GM19463 (cell line): ENCODE data around the gene SLCO1A2.
"Not testable (repeated sequence)": the region's sequence is repeated elsewhere in the genome, so short reads cannot be mapped to it uniquely, and the experiment has no call there.

Source experiments
- ATAC-seq: cut with Tn5 transposase; IDR thresholded peaks from one replicate; pipeline ENCODE4 v1.9.1; 2021; ENCODE audit warnings: mild to moderate bottlenecking, moderate library complexity; ENCODE audit not compliant: unreplicated experiment

The SLCO1A2 gene

GRCh38 chr12:21334771-21335325 lies at the start of gene SLCO1A2:
TSS of gene SLCO1A2 (minus strand) at chr12:21334917. CDS start at chr12:21334647, 270 bp downstream.
- no peak for ATAC-seq

GRCh38 chr12:21384261-21384660 lies 49.5 kb upstream of the SLCO1A2 start:
- ATAC-seq: no peak

- ATAC-seq: not testable (repeated sequence)
These were observed 46.6 kb upstream of the SLCO1A2 start for GRCh38 chr12:21381320-21381719.

GRCh38 chr12:21379218-21379617 lies 44.5 kb upstream of the SLCO1A2 start:
- no peak for ATAC-seq

- ATAC-seq: no peak
These were observed 37.9 kb upstream of the SLCO1A2 start, which contains the start of gene IAPP for GRCh38 chr12:21372602-21373001. TSS of gene IAPP (plus strand) at chr12:21372902. CDS start at chr12:21373352, 450 bp downstream.

GRCh38 chr12:21370845-21371449 lies 36.2 kb upstream of the SLCO1A2 start:
- no peak for ATAC-seq

- no peak for ATAC-seq
These were observed 34.6 kb upstream of the SLCO1A2 start for GRCh38 chr12:21369141-21369980.

GRCh38 chr12:21360632-21361031 lies 25.9 kb upstream of the SLCO1A2 start:
- not testable (repeated sequence) for ATAC-seq

- ATAC-seq: no peak
These were observed 19.9 kb upstream of the SLCO1A2 start for GRCh38 chr12:21354641-21355040.

- ATAC-seq: no peak
These were observed 19.2 kb upstream of the SLCO1A2 start for GRCh38 chr12:21353948-21354347.

- no peak for ATAC-seq
These were observed 18.8 kb upstream of the SLCO1A2 start for GRCh38 chr12:21353487-21353886.

GRCh38 chr12:21350975-21351374 lies 16.3 kb upstream of the SLCO1A2 start:
- ATAC-seq: no peak

- ATAC-seq: no peak
These were observed 12.0 kb upstream of the SLCO1A2 start for GRCh38 chr12:21346542-21347205.

GRCh38 chr12:21343636-21344035 lies 8.9 kb upstream of the SLCO1A2 start:
- ATAC-seq: no peak

- ATAC-seq: no peak
These were observed 7.1 kb upstream of the SLCO1A2 start for GRCh38 chr12:21341769-21342168.

- no peak for ATAC-seq
These were observed 5.7 kb upstream of the SLCO1A2 start for GRCh38 chr12:21340403-21340802.

GRCh38 chr12:21339921-21340320 lies 5.2 kb upstream of the SLCO1A2 start:
- ATAC-seq: no peak

- ATAC-seq: no peak
These were observed 3.4 kb upstream of the SLCO1A2 start for GRCh38 chr12:21337959-21338744.

- ATAC-seq: no peak
These were observed 2.7 kb upstream of the SLCO1A2 start for GRCh38 chr12:21337453-21337852.

GRCh38 chr12:21336656-21337055 lies 1.9 kb upstream of the SLCO1A2 start:
- no peak for ATAC-seq
